NB4 (cell line): ENCODE results near the gene P2RX2.

Source experiments
- DNase-seq: peaks from one replicate; pipeline ENCODE4 v3.0.0; 2010; ENCODE audit warnings: low read depth
- H3K4me3 ChIP-seq: one replicate; pipeline ENCODE4 v1.5.1; 2011; ENCODE audit warnings: mild to moderate bottlenecking, low read depth, low read length, moderate library complexity
- MYC ChIP-seq: IDR thresholded peaks from 2 replicates; pipeline ENCODE4 v1.6.1; 2011; ENCODE audit warnings: low read depth, low read length
- POLR2A ChIP-seq: IDR thresholded peaks from 2 replicates; pipeline ENCODE4 v1.6.1; 2011; ENCODE audit warnings: mild to moderate bottlenecking; ENCODE audit not compliant: insufficient read length; ENCODE audit errors: extremely low read depth
- TF ChIP-seq, protein P1 (sequence below): IDR thresholded peaks from one replicate; pipeline ENCODE4 v1.5.1; 2012; ENCODE audit warnings: low read depth, low read length
- TF ChIP-seq, protein P2 (sequence below): IDR thresholded peaks from 2 replicates; pipeline ENCODE4 v1.6.1; 2011; ENCODE audit warnings: low read depth, low read length

Gene P2RX2

DNA sequence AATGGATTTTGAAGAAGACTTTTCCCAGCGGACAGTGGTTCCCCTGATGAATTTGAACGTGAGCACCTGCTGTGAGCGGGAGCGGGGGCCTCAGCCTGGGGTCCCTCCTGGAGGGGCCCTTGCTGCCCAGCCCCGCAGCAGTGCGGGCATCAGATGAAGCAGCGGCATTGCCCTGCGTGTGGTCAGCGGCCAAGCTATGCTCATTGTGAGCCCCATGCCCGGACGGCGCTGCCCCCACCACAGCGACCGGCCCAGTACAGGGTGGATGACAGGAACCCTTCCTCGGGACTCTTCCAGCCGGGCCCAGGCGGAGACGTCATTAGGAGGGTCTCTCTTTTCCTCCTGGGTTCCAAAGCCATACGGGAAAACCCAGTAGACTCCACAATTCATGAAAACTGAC is 11.6 kb upstream of the P2RX2 start:
- no peak for DNase-seq
- TF ChIP-seq, protein P1, sequence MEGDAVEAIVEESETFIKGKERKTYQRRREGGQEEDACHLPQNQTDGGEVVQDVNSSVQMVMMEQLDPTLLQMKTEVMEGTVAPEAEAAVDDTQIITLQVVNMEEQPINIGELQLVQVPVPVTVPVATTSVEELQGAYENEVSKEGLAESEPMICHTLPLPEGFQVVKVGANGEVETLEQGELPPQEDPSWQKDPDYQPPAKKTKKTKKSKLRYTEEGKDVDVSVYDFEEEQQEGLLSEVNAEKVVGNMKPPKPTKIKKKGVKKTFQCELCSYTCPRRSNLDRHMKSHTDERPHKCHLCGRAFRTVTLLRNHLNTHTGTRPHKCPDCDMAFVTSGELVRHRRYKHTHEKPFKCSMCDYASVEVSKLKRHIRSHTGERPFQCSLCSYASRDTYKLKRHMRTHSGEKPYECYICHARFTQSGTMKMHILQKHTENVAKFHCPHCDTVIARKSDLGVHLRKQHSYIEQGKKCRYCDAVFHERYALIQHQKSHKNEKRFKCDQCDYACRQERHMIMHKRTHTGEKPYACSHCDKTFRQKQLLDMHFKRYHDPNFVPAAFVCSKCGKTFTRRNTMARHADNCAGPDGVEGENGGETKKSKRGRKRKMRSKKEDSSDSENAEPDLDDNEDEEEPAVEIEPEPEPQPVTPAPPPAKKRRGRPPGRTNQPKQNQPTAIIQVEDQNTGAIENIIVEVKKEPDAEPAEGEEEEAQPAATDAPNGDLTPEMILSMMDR = no peak
- TF ChIP-seq, protein P2, sequence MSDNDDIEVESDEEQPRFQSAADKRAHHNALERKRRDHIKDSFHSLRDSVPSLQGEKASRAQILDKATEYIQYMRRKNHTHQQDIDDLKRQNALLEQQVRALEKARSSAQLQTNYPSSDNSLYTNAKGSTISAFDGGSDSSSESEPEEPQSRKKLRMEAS = no peak
- TF ChIP-seq POLR2A = no peak
- H3K4me3 ChIP-seq = no peak overlapping the region

DNA sequence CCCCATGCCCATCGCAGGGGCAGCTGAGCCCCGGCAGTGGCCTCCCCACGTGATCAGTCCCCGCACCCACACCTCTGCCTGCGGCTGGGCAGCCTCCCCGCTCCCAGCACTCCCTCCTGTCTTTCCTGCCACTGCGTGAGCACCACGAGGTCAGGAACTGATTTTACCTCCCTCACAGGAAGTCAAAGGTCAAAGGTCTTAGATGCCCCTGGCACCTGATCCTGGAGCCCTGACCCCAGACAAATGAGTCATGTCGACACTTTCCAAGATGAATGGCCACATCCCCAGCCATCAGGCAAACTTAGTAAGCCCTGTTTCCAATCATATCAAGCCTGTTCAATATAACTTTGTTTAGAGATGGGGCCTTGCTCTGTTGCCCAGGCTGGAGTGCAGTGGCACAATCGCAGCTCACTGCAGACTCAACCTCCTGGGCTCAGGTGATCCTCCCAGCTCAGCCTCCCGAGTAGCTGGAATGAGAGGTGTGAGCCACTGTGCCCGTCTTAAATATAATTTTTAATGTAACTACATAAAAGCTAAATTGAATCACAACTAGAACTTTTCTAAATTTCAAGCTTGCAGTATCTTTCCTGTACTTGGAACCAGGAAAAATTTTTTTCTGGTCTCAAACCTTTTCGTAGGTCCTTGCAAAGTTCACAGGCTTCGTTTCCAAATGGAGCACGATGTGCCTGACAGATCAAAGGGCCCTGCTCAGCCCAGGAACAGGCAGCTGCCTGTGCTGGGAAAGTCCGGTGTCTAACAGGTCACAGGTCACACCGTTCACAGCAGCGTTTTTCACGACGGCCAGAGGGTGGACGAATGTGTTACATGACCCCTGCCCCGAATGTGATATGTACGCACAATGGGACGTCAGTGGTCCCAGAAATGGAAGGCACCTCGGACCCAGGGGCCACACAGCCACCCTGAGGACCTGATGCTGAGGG is 10.1 kb upstream of the P2RX2 start:
- DNase-seq = no peak
- H3K4me3 ChIP-seq = no peak overlapping the region
- TF ChIP-seq, protein P1 = no peak
- TF ChIP-seq MYC = no peak
- TF ChIP-seq, protein P2 = no peak
- no peak for TF ChIP-seq POLR2A

DNA sequence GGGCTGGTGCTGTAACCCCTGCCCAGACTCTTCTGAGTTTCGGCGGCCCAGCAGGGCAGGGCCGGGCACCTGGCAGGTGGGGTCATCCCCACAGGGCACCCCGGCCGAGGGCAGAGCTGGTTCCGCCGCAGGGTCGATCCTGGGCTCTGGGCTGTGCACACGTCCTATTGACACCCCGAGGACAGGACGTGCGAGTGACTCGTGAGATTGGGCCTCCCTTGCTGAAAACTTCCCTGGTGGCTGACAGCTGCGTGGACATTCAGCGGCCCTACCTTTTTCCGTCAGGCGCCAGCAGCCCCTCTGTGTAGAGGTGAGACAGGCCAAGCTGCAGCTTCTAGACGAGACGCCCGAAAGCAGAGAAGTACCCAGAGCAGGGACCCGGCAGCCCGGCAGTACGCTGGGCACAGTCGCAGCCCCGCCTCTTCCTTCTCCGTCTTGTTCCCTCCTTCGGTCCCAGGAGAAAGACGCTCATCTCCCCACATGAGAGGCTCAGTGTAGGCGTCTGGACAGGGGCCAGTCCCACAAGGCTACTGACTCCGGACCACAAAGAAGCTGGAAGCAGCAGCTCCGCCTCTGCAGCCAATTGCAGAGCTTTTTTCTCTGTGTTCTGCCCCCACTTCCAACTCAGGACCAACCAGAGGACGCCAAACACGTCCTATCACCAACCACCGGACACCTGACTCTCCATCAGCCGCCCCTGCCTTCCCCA is 8.4 kb upstream of the P2RX2 start, which contains the start of gene LRCOL1:
Gene LRCOL1 (minus strand): TSS at position 532 of the 709 bp plus-strand sequence. CDS start 4,331 bp downstream, outside the sequence.
- no peak for DNase-seq
- TF ChIP-seq, protein P2 = no peak
- TF ChIP-seq MYC (no peak), POLR2A (no peak)
- TF ChIP-seq, protein P1 = no peak
- H3K4me3 ChIP-seq = no peak within 1 kb of the TSS

DNA sequence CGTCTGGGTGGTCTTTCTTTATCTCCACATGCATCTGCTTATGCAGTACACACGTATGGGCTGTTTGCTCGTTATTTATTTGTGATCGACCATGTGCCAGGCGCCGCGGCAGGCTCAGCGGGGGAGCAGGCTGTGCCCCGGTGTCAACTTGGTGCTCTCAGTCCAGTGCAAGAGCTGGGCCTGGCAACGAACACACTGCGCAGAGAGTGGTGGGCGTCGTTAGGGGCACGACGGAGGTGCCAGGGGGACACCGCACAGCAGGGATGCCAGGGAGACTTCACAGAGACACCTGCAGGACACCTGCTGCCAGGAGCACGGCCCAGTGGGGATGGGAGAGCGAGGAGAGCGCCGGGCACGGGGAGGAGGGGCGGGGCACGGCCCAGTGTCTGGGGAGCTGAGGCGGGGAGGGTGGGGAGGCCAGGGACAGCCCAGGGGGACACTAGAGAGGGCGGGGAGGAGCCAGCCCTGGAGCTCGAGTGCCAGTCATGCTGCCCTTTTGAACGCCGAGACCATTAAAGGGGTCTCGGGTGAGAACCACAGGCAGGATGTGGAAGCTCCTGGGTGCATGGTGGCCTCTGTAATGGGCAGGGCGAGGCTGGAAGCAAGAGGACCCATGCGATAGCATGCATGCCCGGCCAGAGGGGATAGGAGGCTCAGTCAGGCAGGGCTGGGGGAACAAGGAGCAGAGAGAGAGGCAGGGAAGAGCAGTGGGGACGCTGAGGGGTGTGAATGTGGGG is 7.5 kb upstream of the P2RX2 start:
- H3K4me3 ChIP-seq = no peak overlapping the region
- TF ChIP-seq, protein P2 = no peak
- TF ChIP-seq, protein P1 = no peak
- no peak for TF ChIP-seq POLR2A
- no peak for TF ChIP-seq MYC
- DNase-seq = no peak

DNA sequence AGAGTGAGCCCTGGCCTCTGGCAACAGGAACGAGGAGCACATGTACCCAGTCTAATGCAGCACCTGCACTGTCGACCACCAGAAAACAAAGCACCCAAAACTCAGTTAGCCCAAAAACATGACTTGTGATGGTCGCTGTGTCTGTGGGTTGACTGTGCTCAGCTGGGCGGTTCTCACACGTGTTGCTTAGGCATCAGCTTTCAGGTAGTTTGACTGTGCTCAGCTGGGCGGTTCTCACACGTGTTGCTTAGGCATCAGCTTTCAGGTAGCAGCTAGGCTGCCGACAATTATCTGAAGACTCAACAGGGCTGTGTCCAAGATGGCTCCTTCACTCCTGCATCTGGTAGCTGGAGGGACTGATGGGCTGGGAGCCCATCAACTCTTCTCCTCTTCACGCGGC is 7.0 kb upstream of the P2RX2 start:
- no peak for TF ChIP-seq POLR2A
- TF ChIP-seq MYC = no peak
- TF ChIP-seq, protein P2 = no peak
- TF ChIP-seq, protein P1 = no peak
- no peak for DNase-seq
- H3K4me3 ChIP-seq = no peak overlapping the region
